ENCODE data around the gene HOXD9. TPM values are rescaled to one million over a fixed set of nuclear protein-coding genes. Genes with fewer than 3 reads are reported as not detected.

Gene HOXD9
- total RNA-seq, 1 donor from 2014 or later = not detected

GRCh38 chr2:176094349-176094748, 28.2 kb upstream of the HOXD9 start:
- intact Hi-C loops (cut with DNase I) = loop anchor here (5.0 to 10.0 kb wide), 3 partner anchors 727 to 1760 kb away; partner anchors contain the start of gene SP9
- Histone ChIP-seq H3K36me3 (no peaks in the 10 kb centered on the region), H3K27me3 (peaks cover 73% of the 10 kb centered on the region), H3K4me3 (no peak overlapping the region), H3K27ac (no peak overlapping the region), H3K9me3 (no peaks in the 10 kb centered on the region), H3K4me1 (peaks cover 18 to 19% of the 10 kb centered on the region in 2 donors)
- DNase-seq (ENCODE audit: low spot score in 2 of 2) = no peak
- TF ChIP-seq, protein P1, sequence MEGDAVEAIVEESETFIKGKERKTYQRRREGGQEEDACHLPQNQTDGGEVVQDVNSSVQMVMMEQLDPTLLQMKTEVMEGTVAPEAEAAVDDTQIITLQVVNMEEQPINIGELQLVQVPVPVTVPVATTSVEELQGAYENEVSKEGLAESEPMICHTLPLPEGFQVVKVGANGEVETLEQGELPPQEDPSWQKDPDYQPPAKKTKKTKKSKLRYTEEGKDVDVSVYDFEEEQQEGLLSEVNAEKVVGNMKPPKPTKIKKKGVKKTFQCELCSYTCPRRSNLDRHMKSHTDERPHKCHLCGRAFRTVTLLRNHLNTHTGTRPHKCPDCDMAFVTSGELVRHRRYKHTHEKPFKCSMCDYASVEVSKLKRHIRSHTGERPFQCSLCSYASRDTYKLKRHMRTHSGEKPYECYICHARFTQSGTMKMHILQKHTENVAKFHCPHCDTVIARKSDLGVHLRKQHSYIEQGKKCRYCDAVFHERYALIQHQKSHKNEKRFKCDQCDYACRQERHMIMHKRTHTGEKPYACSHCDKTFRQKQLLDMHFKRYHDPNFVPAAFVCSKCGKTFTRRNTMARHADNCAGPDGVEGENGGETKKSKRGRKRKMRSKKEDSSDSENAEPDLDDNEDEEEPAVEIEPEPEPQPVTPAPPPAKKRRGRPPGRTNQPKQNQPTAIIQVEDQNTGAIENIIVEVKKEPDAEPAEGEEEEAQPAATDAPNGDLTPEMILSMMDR (IDR thresholded peaks at IDR 0.05) = no peak

- no peaks in the 10 kb centered on the region for H3K36me3 ChIP-seq
- TF ChIP-seq, protein P1 (IDR thresholded peaks at IDR 0.05) = no peak
- peak in 1 of 2 donors; percentile 28 for DNase-seq (ENCODE audit: low spot score in 2 of 2)
- peaks cover 79% of the 10 kb centered on the region for H3K27me3 ChIP-seq
- peaks cover 18 to 19% of the 10 kb centered on the region in 2 donors for H3K4me1 ChIP-seq
- H3K9me3 ChIP-seq = no peaks in the 10 kb centered on the region
- no peak overlapping the region for H3K27ac ChIP-seq
- no peak overlapping the region for H3K4me3 ChIP-seq
- intact Hi-C loops (cut with DNase I) = loop anchor here (5.0 to 10.0 kb wide), 3 partner anchors 843 to 1761 kb away; partner anchors contain the start of gene SP9
These were observed 27.1 kb upstream of the HOXD9 start for GRCh38 chr2:176095421-176095820.

GRCh38 chr2:176096243-176096985, 26.1 kb upstream of the HOXD9 start:
- Histone ChIP-seq H3K9me3 (no peaks in the 10 kb centered on the region), H3K36me3 (no peaks in the 10 kb centered on the region), H3K27ac (no peak overlapping the region), H3K4me3 (peak overlapping the region; percentile 53 to 61), H3K27me3 (peaks cover 81% of the 10 kb centered on the region), H3K4me1 (peaks cover 18 to 19% of the 10 kb centered on the region in 2 donors)
- TF ChIP-seq, protein P1 (IDR thresholded peaks at IDR 0.05) = no peak
- no peak for DNase-seq (ENCODE audit: low spot score in 2 of 2)
- intact Hi-C loops (cut with DNase I) = loop anchor here (5.0 to 10.0 kb wide), 3 partner anchors 844 to 1762 kb away; partner anchors contain the start of gene SP9

DNA sequence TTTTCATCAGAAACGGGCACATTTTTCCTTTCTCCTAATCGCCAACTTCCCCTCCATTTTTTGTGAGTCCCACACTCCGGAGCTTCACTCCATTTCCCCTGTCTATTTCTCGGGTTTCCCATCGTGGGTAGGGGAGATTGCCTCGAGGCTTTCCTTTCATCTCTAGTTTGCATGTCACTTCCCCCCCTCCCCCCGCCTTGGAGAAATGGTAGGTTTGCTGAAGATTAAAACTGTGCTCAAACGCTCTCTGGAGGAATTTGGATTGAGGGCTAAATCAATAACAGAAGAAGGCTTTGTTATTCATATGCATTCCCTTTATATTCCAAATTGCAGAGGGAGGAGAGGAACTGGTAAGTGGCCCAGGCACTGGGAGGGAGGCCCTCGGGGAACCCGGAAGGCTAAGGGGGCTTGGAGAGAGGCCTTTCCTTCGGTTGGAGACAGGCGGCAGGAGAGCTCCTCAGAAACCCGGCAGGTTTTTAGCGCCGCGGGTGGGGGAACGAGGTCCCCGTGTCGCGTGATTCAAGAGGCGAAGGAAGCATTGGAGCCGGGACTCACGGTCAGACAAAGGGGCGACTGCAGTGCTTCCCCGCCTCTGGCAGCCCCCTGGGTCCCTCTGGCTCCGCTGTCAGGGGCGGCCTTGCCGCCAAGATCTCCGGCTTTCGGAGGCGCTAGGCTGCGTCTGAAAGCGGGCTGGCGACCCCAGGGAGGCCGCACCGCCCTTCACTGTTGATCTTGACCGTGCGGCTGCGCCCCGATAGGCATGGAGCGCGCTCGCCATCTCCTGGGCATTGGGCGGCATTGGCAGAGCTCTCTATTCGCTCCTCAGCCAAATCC, 25.3 kb upstream of the HOXD9 start:
- intact Hi-C loops (cut with DNase I) = loop anchor here (5.0 to 10.0 kb wide), 3 partner anchors 845 to 1762 kb away; partner anchors contain the start of gene SP9
- Histone ChIP-seq H3K36me3 (no peaks in the 10 kb centered on the region), H3K27ac (no peak overlapping the region), H3K4me3 (peak overlapping the region; percentile 53 to 61), H3K9me3 (no peaks in the 10 kb centered on the region), H3K4me1 (peaks cover 18 to 19% of the 10 kb centered on the region in 2 donors), H3K27me3 (peaks cover 74% of the 10 kb centered on the region)
- TF ChIP-seq, protein P1 (IDR thresholded peaks at IDR 0.05) = peak; percentile 66 to 78 (median 72)
- DNase-seq (ENCODE audit: low spot score in 2 of 2) = peak in 1 of 2 donors; percentile 77

DNA sequence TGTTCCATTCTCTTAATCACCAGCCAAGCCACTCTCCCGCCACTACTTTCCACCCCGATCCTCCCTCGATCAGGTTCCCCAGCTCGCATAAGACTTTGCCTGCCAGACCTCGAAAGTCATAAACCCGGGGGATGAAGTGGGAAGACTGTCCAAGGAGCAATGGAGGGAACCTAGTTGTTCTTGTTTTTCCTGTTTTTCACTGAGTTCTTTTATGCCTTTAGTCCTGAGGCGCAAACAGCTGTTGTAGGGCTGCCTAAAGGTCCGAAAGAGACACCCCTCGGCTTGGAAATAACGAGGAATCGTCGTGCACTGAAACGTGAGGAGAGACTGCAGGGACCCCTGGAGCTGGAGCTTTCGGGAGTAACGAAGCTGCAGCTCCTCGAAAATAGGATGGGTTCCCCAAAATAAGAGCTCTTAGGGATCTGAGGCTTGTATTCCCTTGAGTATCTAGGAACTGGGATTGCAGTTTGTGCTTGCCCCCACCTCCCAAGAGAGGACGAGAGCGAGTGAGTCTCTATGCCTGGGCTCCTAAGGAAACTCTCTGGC, 24.6 kb upstream of the HOXD9 start:
- Histone ChIP-seq H3K27me3 (peaks cover 67% of the 10 kb centered on the region), H3K27ac (no peak overlapping the region), H3K4me3 (no peak overlapping the region), H3K36me3 (no peaks in the 10 kb centered on the region), H3K9me3 (no peaks in the 10 kb centered on the region), H3K4me1 (peaks cover 13 to 19% of the 10 kb centered on the region in 2 donors)
- DNase-seq (ENCODE audit: low spot score in 2 of 2) = no peak
- TF ChIP-seq, protein P1 (IDR thresholded peaks at IDR 0.05) = no peak
- intact Hi-C loops (cut with DNase I) = loop anchor here (5.0 to 10.0 kb wide), 3 partner anchors 846 to 1763 kb away; partner anchors contain the start of gene SP9

Data from ascending aorta (tissue), 2 donors.